Neural cell (in vitro differentiated cells): ENCODE measurements around the gene DEGS2. TPM values are rescaled to one million over a fixed set of nuclear protein-coding genes. Genes with fewer than 3 reads are reported as not detected.

Experiments used
- H2AFZ ChIP-seq: fragments of 200-600, 300-800 bp; sonication (generic), shearing (Covaris generic); 2 replicates; pipeline ENCODE4 v1.6.0; 2014; ENCODE audit warnings: low read depth, mild to moderate bottlenecking, antibody characterized with exemption, low read length, moderate library complexity
- H3F3A ChIP-seq: fragments of 200-600 bp; shearing (Covaris generic); 2 replicates; pipeline ENCODE4 v1.6.1; 2016; ENCODE audit warnings: mild to moderate bottlenecking, moderate library complexity, mixed read lengths, antibody characterized with exemption, low read length; ENCODE audit not compliant: insufficient read depth, poor library complexity, severe bottlenecking
- H3K27ac ChIP-seq: fragments of 200-600, 300-800 bp; sonication (generic), shearing (Covaris generic); 2 replicates; pipeline ENCODE4 v1.5.1; 2014; ENCODE audit warnings: mild to moderate bottlenecking, low read length, moderate library complexity
- H3K27me3 ChIP-seq: fragments of 300-800, 200-600 bp; sonication (generic), shearing (Covaris generic); 2 replicates; pipeline ENCODE4 v1.6.0; 2014; ENCODE audit warnings: mild to moderate bottlenecking, low read depth, low read length, moderate library complexity; ENCODE audit not compliant: insufficient read depth
- H3K36me3 ChIP-seq: fragments of 300-800, 200-600 bp; sonication (generic), shearing (Covaris generic); 2 replicates; pipeline ENCODE4 v1.5.1; 2014; ENCODE audit warnings: mild to moderate bottlenecking, antibody characterized with exemption, low read length, moderate library complexity; ENCODE audit not compliant: insufficient read depth
- H3K4me2 ChIP-seq: fragments of 300-800, 200-600 bp; sonication (generic), shearing (Covaris generic); 2 replicates; pipeline ENCODE4 v1.6.0; 2014; ENCODE audit warnings: mild to moderate bottlenecking, low read length
- H3K4me3 ChIP-seq: fragments of 300-800, 200-600 bp; sonication (generic), shearing (Covaris generic); 2 replicates; pipeline ENCODE4 v1.5.1; 2014; ENCODE audit warnings: mild to moderate bottlenecking, low read length, moderate library complexity
- H3K79me2 ChIP-seq: fragments of 200-600 bp; shearing (Covaris generic); replicated peaks from 2 replicates; pipeline ENCODE4 v1.6.0; 2014; ENCODE audit warnings: mild to moderate bottlenecking, low read length, moderate library complexity; ENCODE audit not compliant: insufficient read depth
- H3K9ac ChIP-seq: fragments of 300-800, 200-600 bp; sonication (generic), shearing (Covaris generic); 2 replicates; pipeline ENCODE4 v1.6.1; 2016; ENCODE audit warnings: mild to moderate bottlenecking, low read length, mixed read lengths
- H3K9me2 ChIP-seq: fragments of 200-600 bp; shearing (Covaris generic); 2 replicates; pipeline ENCODE4 v1.6.1; 2016; ENCODE audit warnings: mild to moderate bottlenecking, low read length, mixed read lengths; ENCODE audit not compliant: insufficient read depth
- H3K9me3 ChIP-seq: fragments of 200-600, 300-800 bp; sonication (generic), shearing (Covaris generic); 2 replicates; pipeline ENCODE4 v1.6.1; 2016; ENCODE audit warnings: mild to moderate bottlenecking, mixed run types, low read length, moderate library complexity, mixed read lengths
- H4K20me1 ChIP-seq: fragments of 200-600 bp; shearing (Covaris generic); 2 replicates; pipeline ENCODE4 v1.6.1; 2016; ENCODE audit warnings: mild to moderate bottlenecking, mixed run types; ENCODE audit not compliant: insufficient read depth
- EP300 ChIP-seq: fragments of 450-650 bp; conservative IDR thresholded peaks from 2 replicates; pipeline ENCODE4 v1.6.1; 2014; ENCODE audit warnings: antibody characterized with exemption, mild to moderate bottlenecking, moderate library complexity; ENCODE audit not compliant: poor library complexity, severe bottlenecking
- EZH2 ChIP-seq: fragments of 200-600, 300-800 bp; shearing (Covaris generic), sonication (generic); IDR thresholded peaks from 2 replicates; pipeline ENCODE4 v1.6.1; 2014; ENCODE audit warnings: antibody characterized with exemption, low read length, borderline replicate concordance, mild to moderate bottlenecking; ENCODE audit not compliant: insufficient read depth, poor library complexity, severe bottlenecking
- MXI1 ChIP-seq: fragments of 450-650 bp; conservative IDR thresholded peaks from 2 replicates; pipeline ENCODE4 v1.6.1; 2014; ENCODE audit warnings: antibody characterized with exemption, mild to moderate bottlenecking; ENCODE audit not compliant: poor library complexity, severe bottlenecking
- POLR2AphosphoS5 ChIP-seq: IDR thresholded peaks from 2 replicates; pipeline ENCODE4 v1.6.1; 2012
- RAD21 ChIP-seq: fragments of 450-650 bp; conservative IDR thresholded peaks from 2 replicates; pipeline ENCODE4 v1.6.1; 2014; ENCODE audit warnings: antibody characterized with exemption, mild to moderate bottlenecking, moderate library complexity
- REST ChIP-seq: IDR thresholded peaks from 2 replicates; pipeline ENCODE4 v1.6.1; 2012; ENCODE audit warnings: borderline replicate concordance
- SMC3 ChIP-seq: fragments of 450-650 bp; conservative IDR thresholded peaks from 2 replicates; pipeline ENCODE4 v1.6.1; 2014; ENCODE audit warnings: antibody characterized with exemption, mild to moderate bottlenecking, moderate library complexity; ENCODE audit not compliant: poor library complexity
- TAF1 ChIP-seq: IDR thresholded peaks from 2 replicates; pipeline ENCODE4 v1.6.1; 2012; ENCODE audit warnings: low read depth
- polyA plus RNA-seq: library from polyadenylated mRNA; depleted of rRNA; stranded (reverse); fragments of >200 nt; gene quantifications from 2 replicates; pipeline ENCODE4 v1.2.3, GENCODE V29; 2014
- TF ChIP-seq, protein P1 (sequence below): fragments of 450-650 bp; IDR thresholded peaks from 2 replicates; pipeline ENCODE4 v1.5.1; 2014; ENCODE audit warnings: antibody characterized with exemption, mild to moderate bottlenecking, moderate library complexity; ENCODE audit not compliant: poor library complexity, severe bottlenecking

Gene DEGS2
- polyA plus RNA-seq, 1 donor from 2014 or later, result 0.37 TPM

DNA sequence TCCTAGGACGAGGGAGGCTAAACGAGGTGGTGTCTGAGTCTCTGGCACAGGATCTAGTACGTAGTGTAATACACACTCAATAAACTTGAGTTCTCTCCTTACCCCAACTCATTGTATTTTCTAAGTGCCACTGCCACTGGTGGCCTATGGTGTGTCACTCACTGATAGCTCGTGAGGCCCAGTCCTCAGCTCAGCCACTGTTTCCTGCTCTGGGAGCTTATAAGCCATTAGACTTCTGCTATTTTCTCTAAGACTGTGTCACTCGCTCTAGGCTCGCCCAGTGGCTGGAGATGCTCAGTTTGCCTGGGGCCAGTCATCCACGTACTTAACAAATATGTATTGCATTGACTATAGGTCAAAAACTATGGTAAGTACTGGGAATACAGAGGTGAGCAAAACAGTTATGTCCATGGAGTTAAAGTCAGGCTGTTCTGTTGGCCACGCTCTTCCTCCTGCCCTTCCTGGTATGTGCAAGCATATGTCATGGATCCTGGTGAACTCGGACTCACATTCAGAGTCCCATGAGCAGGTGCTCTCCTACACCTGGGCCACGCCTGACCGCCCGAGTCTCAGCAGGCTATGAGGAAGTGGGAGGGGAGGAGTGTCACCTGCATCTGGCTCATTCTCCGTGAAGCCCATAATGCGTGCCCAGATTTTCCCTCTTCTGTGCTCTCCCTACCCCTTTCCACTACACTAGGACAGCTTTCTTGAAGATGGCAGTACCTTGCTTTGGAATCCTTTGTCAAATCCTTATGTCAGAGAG is 41.6 kb downstream of the DEGS2 start:
- Histone ChIP-seq H3F3A (no peaks in the 10 kb centered on the region), H3K9me2 (no peaks in the 10 kb centered on the region), H3K27me3 (no peaks in the 10 kb centered on the region), H3K9ac (no peak overlapping the region), H3K27ac (no peak overlapping the region), H3K4me2 (no peak overlapping the region), H3K4me3 (no peak overlapping the region), H3K9me3 (no peaks in the 10 kb centered on the region), H3K79me2 (no peaks in the 10 kb centered on the region), H3K36me3 (no peaks in the 10 kb centered on the region), H4K20me1 (peaks cover 7% of the 10 kb centered on the region), H2AFZ (no peak overlapping the region)
- TF ChIP-seq TAF1 (no peak), POLR2AphosphoS5 (no peak), EZH2 (no peak), REST (no peak), RAD21 (no peak), EP300 (no peak), SMC3 (no peak), MXI1 (no peak)
- TF ChIP-seq, protein P1, sequence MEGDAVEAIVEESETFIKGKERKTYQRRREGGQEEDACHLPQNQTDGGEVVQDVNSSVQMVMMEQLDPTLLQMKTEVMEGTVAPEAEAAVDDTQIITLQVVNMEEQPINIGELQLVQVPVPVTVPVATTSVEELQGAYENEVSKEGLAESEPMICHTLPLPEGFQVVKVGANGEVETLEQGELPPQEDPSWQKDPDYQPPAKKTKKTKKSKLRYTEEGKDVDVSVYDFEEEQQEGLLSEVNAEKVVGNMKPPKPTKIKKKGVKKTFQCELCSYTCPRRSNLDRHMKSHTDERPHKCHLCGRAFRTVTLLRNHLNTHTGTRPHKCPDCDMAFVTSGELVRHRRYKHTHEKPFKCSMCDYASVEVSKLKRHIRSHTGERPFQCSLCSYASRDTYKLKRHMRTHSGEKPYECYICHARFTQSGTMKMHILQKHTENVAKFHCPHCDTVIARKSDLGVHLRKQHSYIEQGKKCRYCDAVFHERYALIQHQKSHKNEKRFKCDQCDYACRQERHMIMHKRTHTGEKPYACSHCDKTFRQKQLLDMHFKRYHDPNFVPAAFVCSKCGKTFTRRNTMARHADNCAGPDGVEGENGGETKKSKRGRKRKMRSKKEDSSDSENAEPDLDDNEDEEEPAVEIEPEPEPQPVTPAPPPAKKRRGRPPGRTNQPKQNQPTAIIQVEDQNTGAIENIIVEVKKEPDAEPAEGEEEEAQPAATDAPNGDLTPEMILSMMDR, result no peak

DNA sequence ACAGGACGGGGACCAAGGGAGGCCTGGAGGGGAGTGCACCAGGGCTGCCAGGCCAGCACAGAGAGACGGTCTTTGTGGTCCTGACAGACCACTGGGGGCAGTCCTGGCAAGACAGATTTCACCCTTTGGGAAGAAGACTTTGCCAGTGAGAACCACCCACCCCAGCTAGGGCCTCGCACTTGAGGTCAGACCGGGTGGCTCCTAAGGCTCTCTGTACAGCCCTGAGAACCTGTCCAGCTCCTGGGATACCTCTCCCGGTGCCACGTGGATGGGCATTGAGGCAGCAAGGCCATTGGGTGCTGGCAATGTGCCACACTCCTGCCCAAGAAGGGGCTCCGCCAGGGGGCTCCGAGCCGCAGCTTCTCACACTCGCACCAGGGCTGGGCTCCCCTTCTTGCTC is 42.4 kb downstream of the DEGS2 start:
- Histone ChIP-seq H3K9me3 (no peaks in the 10 kb centered on the region), H3K79me2 (no peaks in the 10 kb centered on the region), H3K4me2 (no peak overlapping the region), H3K27ac (no peak overlapping the region), H3F3A (no peaks in the 10 kb centered on the region), H4K20me1 (peaks cover 8% of the 10 kb centered on the region), H3K36me3 (no peaks in the 10 kb centered on the region), H3K9ac (no peak overlapping the region), H3K9me2 (no peaks in the 10 kb centered on the region), H2AFZ (no peak overlapping the region), H3K27me3 (no peaks in the 10 kb centered on the region), H3K4me3 (no peak overlapping the region)
- TF ChIP-seq RAD21, result no peak
- TF ChIP-seq POLR2AphosphoS5, result no peak
- no peak for TF ChIP-seq SMC3
- no peak for TF ChIP-seq REST
- no peak for TF ChIP-seq TAF1
